ENCODE measurements around the gene APOC1.

Gene APOC1

GRCh38 chr19:44900328-44901244 lies 13.8 kb upstream of the APOC1 start:
- TF ChIP-seq ZNF565 (CRISPR knock-in tag; conservative IDR thresholded peaks at IDR 0.05; ENCODE audit: low read depth): no peak
- no peak for TF ChIP-seq OSR1 (CRISPR knock-in tag; IDR thresholded peaks at IDR 0.05)
- TF ChIP-seq ZC3H10 (CRISPR knock-in tag; IDR thresholded peaks at IDR 0.05): no peak
- no peak for TF ChIP-seq ARNTL (CRISPR knock-in tag; IDR thresholded peaks at IDR 0.05; ENCODE audit: borderline replicate concordance, low read depth)
- TF ChIP-seq ESRRG (CRISPR knock-in tag; IDR thresholded peaks at IDR 0.05): no peak
- no peak for TF ChIP-seq PATZ1 (CRISPR knock-in tag; IDR thresholded peaks at IDR 0.05; ENCODE audit: borderline replicate concordance)
- no peak for TF ChIP-seq TOX (CRISPR knock-in tag; IDR thresholded peaks at IDR 0.05; ENCODE audit: borderline replicate concordance)
- no peak for TF ChIP-seq SNAI2 (CRISPR knock-in tag; IDR thresholded peaks at IDR 0.05)
- TF ChIP-seq BACH2 (CRISPR knock-in tag; IDR thresholded peaks at IDR 0.05; ENCODE audit: borderline replicate concordance): no peak
- no peak for TF ChIP-seq TSHZ2 (CRISPR knock-in tag; IDR thresholded peaks at IDR 0.05)
- no peak for TF ChIP-seq PPARA (CRISPR knock-in tag; IDR thresholded peaks at IDR 0.05; ENCODE audit: borderline replicate concordance)
- ATAC-seq: no peak

- no peak for ATAC-seq
- TF ChIP-seq ARNTL (CRISPR knock-in tag; IDR thresholded peaks at IDR 0.05; ENCODE audit: borderline replicate concordance, low read depth) (no peak), TCF4 (CRISPR knock-in tag; IDR thresholded peaks at IDR 0.05; ENCODE audit: borderline replicate concordance) (no peak), BACH2 (CRISPR knock-in tag; IDR thresholded peaks at IDR 0.05; ENCODE audit: borderline replicate concordance) (no peak), ZFP30 (CRISPR knock-in tag; IDR thresholded peaks at IDR 0.05) (no peak), ZNF70 (CRISPR knock-in tag; IDR thresholded peaks at IDR 0.05) (no peak), ZNF8 (CRISPR knock-in tag; IDR thresholded peaks at IDR 0.05) (no peak)
Measured at GRCh38 chr19:44903216-44903601, 11.2 kb upstream of the APOC1 start.

- ATAC-seq: peak; percentile 78
- TF ChIP-seq TOX (CRISPR knock-in tag; IDR thresholded peaks at IDR 0.05; ENCODE audit: borderline replicate concordance) (no peak), BACH2 (CRISPR knock-in tag; IDR thresholded peaks at IDR 0.05; ENCODE audit: borderline replicate concordance) (no peak), GLIS3 (CRISPR knock-in tag; IDR thresholded peaks at IDR 0.05) (0 out of 2 replicates have a peak, but pooled peaks have one; percentile 19), ZNF70 (CRISPR knock-in tag; IDR thresholded peaks at IDR 0.05) (no peak), ISL1 (CRISPR knock-in tag; IDR thresholded peaks at IDR 0.05) (no peak), OSR1 (CRISPR knock-in tag; IDR thresholded peaks at IDR 0.05) (no peak), ZFP30 (CRISPR knock-in tag; IDR thresholded peaks at IDR 0.05) (no peak)
Measured at GRCh38 chr19:44903602-44904425, 10.6 kb upstream of the APOC1 start.

- ATAC-seq: no peak
- TF ChIP-seq ZNF565 (CRISPR knock-in tag; conservative IDR thresholded peaks at IDR 0.05; ENCODE audit: low read depth): no peak
- TF ChIP-seq PPARA (CRISPR knock-in tag; IDR thresholded peaks at IDR 0.05; ENCODE audit: borderline replicate concordance): no peak
- TF ChIP-seq CSDC2 (CRISPR knock-in tag; IDR thresholded peaks at IDR 0.05): no peak
- no peak for TF ChIP-seq ARNTL (CRISPR knock-in tag; IDR thresholded peaks at IDR 0.05; ENCODE audit: borderline replicate concordance, low read depth)
- no peak for TF ChIP-seq OSR1 (CRISPR knock-in tag; IDR thresholded peaks at IDR 0.05)
- no peak for TF ChIP-seq POU6F1 (CRISPR knock-in tag; IDR thresholded peaks at IDR 0.05; ENCODE audit: borderline replicate concordance, low read depth)
- TF ChIP-seq ZFP3 (CRISPR knock-in tag; IDR thresholded peaks at IDR 0.05): no peak
- TF ChIP-seq ESRRG (CRISPR knock-in tag; IDR thresholded peaks at IDR 0.05): no peak
- no peak for TF ChIP-seq CREB5 (CRISPR knock-in tag; IDR thresholded peaks at IDR 0.05; ENCODE audit: low read depth)
- no peak for TF ChIP-seq TSHZ2 (CRISPR knock-in tag; IDR thresholded peaks at IDR 0.05)
- TF ChIP-seq ZNF70 (CRISPR knock-in tag; IDR thresholded peaks at IDR 0.05): no peak
- TF ChIP-seq BACH2 (CRISPR knock-in tag; IDR thresholded peaks at IDR 0.05; ENCODE audit: borderline replicate concordance): no peak
- TF ChIP-seq ISL1 (CRISPR knock-in tag; IDR thresholded peaks at IDR 0.05): no peak
- TF ChIP-seq ZNF8 (CRISPR knock-in tag; IDR thresholded peaks at IDR 0.05): no peak
Measured at GRCh38 chr19:44904426-44904994, 9.9 kb upstream of the APOC1 start.
